Activated CD8-positive, alpha-beta memory T cell treated with anti-CD3 and anti-CD28 coated beads, Interleukin-2, amount 50 U/mL, for 4 hours (primary cell): ENCODE measurements around the gene OXER1.

ENCODE experiments used
- DNase-seq: peaks from one replicate; pipeline ENCODE4 v3.0.0-alpha.2; 2020

Gene OXER1

DNA sequence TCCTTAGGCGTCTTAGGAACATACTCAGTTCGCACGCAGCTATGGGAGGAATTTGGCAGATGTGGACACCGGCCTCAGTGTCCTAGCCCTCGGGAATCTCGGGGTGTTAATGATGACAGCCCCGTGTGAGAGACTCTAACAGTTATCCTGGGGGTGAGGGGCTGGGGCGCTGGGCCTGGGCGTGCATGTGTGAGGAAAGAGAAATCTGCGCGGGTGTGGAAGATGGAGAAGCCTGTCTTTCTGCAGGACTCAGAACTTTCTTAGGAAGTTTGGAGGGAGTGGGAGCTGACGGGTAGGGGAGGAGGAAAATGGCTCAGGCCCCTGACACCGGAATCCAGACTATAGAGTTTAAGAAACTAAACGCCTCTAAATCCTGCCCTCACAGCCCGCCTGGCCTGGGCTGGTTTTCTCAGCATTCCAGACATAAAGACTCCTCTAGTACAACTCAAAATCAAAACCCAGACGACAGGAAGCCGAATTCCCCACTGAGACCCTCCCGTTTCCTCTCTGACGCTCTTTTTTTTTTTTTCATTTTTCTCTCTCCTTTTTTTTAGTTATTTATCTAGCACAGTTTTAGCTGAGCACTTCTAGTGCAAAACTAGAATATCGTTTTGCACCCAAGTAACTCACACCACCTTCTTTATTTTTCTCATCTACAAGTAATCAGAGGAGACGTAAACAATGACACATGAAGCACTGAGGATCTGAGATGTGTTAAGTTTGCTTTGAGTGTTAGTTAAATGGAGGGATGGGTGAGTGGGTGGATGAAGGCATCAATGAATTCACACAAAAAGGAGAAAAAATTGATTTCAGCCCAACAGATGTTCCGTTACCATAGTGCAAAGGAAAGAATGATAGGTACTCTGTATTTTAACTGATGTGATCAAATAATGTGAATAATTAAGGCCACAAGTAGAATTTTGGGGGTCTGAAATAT lies 29.7 kb upstream of the OXER1 start:
- no peak for DNase-seq

DNA sequence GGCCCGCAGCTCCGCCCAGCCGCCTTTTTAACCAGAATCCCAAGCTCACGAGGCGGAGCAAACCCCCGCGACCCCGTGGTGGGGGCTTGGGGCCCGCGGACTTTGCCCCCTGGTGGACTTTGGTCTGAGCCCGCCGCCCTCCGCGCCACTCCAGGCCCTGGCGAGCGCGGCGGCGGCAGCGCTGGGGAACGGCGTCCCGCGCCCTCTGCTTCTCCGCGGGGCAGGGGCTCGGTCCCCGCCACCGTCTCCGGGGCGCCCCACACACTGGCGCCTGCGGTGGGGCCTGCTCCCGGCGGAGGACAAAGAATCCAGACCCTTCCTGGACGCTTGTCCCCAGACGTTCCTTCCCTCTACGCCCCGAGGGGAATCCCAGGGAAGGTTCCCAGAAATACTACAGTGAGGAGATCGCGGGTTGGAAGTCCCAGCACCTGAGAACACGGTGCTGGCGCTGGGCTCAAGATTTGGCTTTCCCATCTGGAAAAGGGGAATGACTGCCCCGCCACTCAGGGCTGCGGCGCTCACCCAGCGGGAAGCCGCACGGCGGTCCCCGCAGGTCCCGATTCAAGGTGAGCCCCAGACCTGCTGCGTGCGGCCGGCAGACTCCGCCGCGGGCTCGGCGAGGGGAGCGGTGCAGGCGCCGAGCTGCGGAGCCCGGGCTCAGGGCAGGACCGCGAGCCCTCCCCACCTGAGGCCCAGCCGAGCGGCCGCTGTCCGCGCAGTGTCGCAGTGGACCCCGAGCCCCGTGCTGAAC lies 28.8 kb upstream of the OXER1 start, which contains the start of gene HAAO:
HAAO (minus strand) TSS at position 1 of the 751 bp plus-strand sequence. CDS start 47 bp downstream, outside the sequence.
- no peak for DNase-seq

DNA sequence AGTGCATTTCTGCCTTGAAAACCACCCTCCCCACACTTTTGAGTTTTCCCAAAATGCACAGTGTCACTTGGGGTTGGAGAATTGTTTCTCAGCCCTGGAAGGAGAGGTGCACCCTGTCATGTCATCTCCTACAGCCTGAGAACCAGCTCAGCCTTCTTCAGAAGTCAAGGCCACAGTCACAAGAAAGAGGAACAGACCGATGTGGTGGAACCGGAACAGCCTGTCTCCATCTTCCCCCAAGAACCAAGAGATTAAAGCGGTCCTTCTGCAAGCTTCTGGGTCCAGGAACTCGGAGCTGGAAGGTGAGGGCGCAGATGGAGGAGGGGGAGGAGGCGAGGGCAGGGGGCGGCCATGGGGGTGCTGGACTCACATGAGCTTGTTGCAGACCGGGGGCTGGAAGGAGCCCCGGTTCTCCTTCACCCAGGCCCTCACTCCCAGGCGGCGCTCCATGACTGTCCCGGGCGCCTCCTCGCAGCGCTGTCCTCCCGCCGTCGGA lies 28.2 kb upstream of the OXER1 start:
- no peak for DNase-seq

DNA sequence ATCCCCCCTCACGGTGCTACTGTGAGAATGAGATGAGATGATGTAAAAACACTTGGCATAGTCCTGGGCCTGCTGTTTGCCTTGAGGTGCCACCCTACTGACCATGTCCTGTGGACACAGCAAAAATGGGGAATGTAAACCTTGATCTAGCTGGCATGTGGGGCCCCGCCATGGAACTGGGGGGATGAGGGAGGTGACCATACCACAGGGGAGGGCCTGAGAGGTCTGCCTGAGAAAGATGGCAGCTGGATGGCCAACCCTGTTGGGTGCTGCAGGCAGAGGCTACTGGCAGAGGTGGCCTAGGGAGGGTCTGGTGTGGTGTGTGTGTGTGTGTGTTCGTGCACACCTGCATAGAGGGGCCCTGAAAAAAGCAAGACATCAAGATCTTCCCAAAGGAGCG lies 27.7 kb upstream of the OXER1 start:
- no peak for DNase-seq

GRCh38 chr2:42789751-42790150 lies 25.8 kb upstream of the OXER1 start:
- no peak for DNase-seq

DNA sequence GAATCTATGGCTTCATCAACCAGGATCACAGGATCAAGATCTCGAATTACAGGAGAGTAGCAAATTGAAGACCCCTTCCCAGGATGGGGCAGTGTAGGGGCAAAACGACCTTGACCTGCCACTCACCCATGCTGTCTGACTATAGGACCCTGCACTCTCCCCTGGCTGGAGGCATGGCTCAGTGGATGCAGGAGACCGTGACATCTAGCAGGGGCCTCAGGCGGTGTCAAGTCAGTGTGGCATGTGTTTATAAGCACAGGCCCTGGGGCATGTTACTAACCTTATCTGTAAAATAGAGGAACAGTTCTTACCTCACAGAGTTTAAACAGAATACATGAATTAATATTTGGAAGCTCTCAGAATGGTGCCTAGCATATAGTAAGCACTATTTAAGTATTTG lies 24.9 kb upstream of the OXER1 start:
- no peak for DNase-seq

DNA sequence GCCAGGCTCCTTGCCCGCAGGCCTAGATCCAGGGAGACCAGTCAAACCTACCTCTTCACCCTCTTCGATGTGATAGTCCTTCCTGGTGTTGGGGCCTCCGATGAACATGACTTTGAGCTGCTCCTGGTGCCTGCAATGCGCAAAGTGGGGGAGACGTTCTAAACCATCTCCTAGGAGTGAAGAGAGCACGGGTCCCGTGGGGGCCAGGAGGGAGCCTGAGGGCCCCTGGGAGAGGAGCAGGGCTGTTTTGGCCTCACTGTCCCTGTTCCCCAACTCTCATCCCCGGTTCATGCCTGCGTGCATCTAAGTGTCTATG lies 24.5 kb upstream of the OXER1 start:
- DNase-seq = no peak

DNA sequence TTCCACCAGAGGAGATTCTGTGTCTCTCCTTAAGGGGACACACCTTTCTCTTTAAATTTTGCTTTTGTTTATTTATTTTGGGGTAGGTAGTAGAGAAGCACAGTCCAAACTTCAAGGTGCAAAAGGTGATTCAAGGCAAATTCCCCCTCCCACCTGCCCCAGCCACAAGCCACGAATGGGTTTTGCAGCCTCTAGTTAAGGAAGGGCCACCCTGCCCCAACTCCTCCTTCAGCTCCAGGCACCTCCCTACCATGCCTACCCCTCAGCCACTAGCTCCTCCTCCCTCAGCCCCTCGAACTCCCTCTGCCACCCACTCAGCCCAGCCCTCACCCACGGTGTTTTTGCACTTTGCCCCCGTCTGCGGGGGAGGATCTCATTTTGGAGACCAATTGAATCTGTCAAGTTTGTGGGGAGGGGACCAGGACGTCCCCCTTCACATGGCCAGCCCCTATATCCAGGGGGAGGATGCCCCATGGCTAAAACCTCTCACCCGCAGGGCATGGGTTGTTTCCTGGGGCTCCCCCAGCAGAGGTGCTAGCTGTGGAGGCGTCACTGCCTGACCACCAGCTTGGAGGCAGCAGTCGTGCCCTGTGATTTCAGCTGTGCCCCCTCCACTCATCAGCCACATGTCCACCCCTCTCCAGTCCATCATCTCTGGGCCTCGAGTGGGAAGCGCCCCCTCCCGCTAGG lies 24.0 kb upstream of the OXER1 start:
- DNase-seq = no peak

- no peak for DNase-seq
Measured at GRCh38 chr2:42787424-42787787, 23.5 kb upstream of the OXER1 start.

DNA sequence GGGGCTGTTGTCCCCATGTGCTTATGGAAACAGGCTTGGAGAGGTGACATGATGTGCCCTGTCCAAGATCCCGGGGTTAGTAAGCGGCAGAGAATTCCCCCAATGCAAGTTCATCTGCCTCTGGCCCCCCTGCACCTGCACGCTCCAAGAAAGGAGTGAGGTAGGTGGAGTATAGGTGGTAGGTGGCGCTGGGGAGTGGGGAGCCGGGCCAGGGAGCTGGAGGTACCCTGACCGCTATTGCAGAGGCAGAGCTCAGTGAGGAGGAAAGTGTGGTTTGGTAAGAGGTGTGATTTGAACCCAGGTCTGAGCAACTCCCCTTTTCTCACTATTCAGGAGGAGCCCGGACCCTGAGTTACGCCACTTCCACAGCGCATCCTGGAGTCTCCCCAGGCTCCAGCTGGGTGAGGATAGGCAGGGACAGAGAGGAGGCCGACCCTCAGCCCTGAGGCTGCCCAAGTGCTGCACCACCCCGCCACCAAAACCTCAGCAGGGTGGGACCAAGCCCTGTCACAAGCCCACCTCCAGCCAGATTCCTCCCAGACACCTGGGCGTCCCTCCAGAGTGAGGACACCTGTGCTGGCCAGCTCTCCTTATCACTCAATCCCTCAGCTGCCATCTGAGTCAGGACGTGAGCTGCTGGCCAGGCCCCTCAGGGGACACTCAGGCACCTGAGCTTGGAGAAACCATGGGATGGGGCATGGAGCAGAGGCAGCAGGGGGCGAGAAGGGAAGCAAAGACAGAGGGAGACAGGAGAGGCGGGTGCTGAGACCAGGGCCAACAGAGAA lies 22.8 kb upstream of the OXER1 start:
- no peak for DNase-seq

- DNase-seq = no peak
Measured at GRCh38 chr2:42784204-42784880, 20.4 kb upstream of the OXER1 start.

DNA sequence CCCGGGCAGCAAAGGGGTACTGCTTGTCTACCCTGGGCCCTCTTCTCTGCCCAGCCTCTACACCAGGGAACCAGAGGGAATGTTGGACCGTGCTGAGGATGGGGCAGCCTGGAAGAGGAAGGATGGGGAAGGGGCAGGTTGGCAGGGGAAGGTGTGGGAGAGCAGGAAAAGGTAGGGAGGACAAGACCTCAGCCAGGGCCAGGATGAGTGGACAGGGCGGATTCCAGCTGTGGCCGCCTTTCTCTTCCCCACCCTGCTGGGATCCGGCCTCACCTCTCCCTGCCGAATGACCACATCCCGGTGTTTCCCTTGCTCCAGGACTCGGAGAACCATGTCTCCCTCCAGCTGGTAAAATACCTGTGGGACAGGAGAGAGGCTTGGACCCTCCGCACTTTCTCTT lies 19.6 kb upstream of the OXER1 start:
- DNase-seq = no peak

DNA sequence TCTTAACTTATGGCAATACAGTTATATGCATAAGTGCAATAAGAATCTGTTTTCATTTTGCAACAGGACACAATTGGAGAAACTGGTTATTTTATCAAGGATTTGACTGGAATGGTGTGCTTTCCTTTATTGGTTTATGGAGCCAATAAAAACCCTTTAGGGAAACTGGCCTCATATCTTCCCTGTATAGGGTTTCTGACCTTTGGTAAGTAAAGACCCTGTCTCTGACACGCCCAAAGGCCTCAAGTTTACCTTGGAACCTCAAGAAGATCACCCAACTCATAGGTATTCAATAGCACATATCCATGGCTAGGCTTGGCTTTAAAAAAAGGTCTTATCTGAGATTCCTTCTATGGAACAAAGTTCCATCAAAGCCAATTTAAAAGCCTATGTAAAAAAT lies 17.2 kb upstream of the OXER1 start:
- DNase-seq = no peak

DNA sequence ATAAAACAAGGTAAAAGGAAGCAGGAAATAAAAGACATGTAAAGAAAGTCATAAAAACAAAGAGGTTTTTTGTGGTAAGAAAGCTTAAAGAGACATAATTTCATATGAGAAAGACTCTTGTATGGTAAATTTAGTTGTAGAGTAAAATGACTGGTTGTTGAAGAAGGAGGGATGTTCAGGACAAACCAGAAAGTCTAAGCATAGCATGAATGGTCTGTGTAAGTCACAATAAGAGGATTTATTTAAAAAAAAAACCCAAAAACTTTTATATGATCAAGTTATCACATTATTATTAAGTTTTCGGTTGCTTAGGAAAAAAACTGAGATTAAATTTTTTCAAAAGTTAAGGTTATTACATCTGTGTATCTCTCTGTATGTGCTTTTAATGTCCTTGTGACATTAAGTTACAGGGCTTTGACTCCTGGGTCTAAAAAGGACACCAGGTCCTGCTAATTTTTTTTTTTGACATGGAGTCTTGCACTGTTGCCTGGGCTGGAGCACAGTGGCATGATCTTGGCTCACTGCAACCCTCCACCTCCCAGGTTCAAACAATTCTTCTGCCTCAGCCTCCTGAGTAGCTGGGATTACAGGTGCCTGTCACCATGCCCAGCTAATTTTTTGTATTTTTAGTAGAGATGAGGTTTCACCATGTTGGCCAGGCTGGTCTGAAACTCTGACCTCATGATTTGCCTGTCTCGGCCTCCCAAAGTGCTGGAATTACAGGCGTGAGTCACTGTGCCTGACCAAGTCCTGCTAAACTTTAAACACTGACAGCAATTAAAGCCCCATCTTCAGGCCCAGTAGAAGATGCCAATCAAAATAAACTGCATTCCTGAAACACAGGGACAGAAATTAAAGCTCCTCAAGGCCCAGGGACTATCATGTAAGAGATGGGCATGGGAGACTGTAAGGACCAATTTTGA lies 14.2 kb upstream of the OXER1 start:
- DNase-seq = no peak

DNA sequence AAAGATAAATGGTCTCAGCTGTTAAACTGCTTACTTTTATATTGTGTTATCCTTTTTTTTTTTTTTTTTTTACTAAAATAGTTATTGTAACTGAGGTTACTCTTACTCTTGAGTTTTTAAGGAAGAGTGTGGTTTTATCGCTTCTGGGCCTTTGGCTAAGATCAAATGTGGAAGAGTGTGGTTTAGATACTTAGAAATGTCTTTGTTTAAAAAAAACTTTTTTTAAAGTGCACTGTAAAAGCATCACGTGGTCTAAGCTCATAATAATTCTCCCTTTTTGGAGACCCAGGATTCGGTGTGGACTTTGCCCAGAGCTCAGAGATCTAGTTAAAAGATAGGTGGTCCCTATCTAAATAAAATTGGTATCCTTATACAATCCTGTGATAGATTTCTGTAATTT lies 11.9 kb upstream of the OXER1 start:
- no peak for DNase-seq

DNA sequence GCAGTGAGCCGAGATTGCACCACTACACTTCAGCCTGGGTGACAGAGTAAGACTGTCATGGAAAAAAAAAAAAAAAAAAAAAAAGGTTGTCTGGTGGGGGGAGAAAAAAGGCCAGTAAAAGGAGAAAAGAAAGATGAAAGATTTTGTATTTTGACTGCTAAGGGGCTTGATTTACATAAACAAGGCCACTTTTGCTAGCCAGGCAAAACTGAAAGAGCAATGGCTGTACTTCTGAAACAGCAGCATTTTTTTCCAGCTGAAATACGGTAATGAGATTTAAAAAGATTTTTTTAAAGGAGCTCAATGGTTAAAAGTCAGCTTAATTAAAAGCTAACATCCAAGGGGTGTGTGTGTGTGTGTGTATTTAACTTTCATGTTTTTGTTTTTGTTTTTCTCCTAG lies 11.3 kb upstream of the OXER1 start:
- DNase-seq = no peak

- no peak for DNase-seq
Measured at GRCh38 chr2:42771546-42772153, 7.7 kb upstream of the OXER1 start.

GRCh38 chr2:42770288-42771131 lies 6.6 kb upstream of the OXER1 start:
- no peak for DNase-seq

- DNase-seq = no peak
Measured at GRCh38 chr2:42769583-42770287, 5.8 kb upstream of the OXER1 start.
